MM.1S (cell line): ENCODE data around the gene ZMYND15.

Source experiments
- DNase-seq: peaks from one replicate; pipeline ENCODE4 v3.0.0-alpha.2; 2015
- H2AFZ ChIP-seq: fragments of 300-600 bp; sonication (generic); 2 replicates; pipeline ENCODE4 v1.6.0; 2016; ENCODE audit warnings: antibody characterized with exemption, low read length
- H3F3A ChIP-seq: fragments of 300-600 bp; sonication (generic); 2 replicates; pipeline ENCODE4 v1.6.1; 2016; ENCODE audit warnings: mild to moderate bottlenecking, antibody characterized with exemption, low read length, moderate library complexity, mixed read lengths; ENCODE audit not compliant: insufficient read depth
- H3K27ac ChIP-seq: fragments of 300-600 bp; sonication (generic); 2 replicates; pipeline ENCODE4 v1.5.1; 2016; ENCODE audit warnings: mild to moderate bottlenecking, low read length
- H3K27me3 ChIP-seq: fragments of 300-600 bp; sonication (generic); replicated peaks from 2 replicates; pipeline ENCODE4 v1.6.0; 2016; ENCODE audit warnings: low read length; ENCODE audit not compliant: insufficient read depth
- H3K36me3 ChIP-seq: fragments of 300-600 bp; sonication (generic); replicated peaks from 2 replicates; pipeline ENCODE4 v1.6.1; 2016; ENCODE audit warnings: mild to moderate bottlenecking, low read length, mixed read lengths; ENCODE audit not compliant: insufficient read depth
- H3K4me1 ChIP-seq: fragments of 300-600 bp; sonication (generic); 2 replicates; pipeline ENCODE4 v1.6.1; 2016; ENCODE audit warnings: low read length, mixed read lengths
- H3K4me2 ChIP-seq: fragments of 300-600 bp; sonication (generic); 2 replicates; pipeline ENCODE4 v1.6.0; 2016; ENCODE audit warnings: low read depth, low read length
- H3K4me3 ChIP-seq: fragments of 300-600 bp; sonication (generic); 2 replicates; pipeline ENCODE4 v1.5.1; 2016; ENCODE audit warnings: low read length, mixed read lengths
- H3K79me2 ChIP-seq: fragments of 300-600 bp; sonication (generic); 2 replicates; pipeline ENCODE4 v1.6.1; 2016; ENCODE audit warnings: mixed run types, low read length, mixed read lengths
- H3K9ac ChIP-seq: fragments of 300-600 bp; sonication (generic); 2 replicates; pipeline ENCODE4 v1.6.1; 2016; ENCODE audit warnings: low read length, mixed read lengths
- H3K9me2 ChIP-seq: fragments of 300-600 bp; sonication (generic); replicated peaks from 2 replicates; pipeline ENCODE4 v1.6.1; 2016; ENCODE audit warnings: mild to moderate bottlenecking, low read length, mixed read lengths; ENCODE audit not compliant: insufficient read depth
- H3K9me3 ChIP-seq: fragments of 300-600 bp; sonication (generic); replicated peaks from 2 replicates; pipeline ENCODE4 v1.6.1; 2016; ENCODE audit warnings: mild to moderate bottlenecking, low read length, mixed read lengths; ENCODE audit not compliant: insufficient read depth
- H4K20me1 ChIP-seq: fragments of 300-600 bp; sonication (generic); 2 replicates; pipeline ENCODE4 v1.6.1; 2016; ENCODE audit warnings: mild to moderate bottlenecking, low read length, moderate library complexity, mixed read lengths; ENCODE audit not compliant: insufficient read depth
- EZH2 ChIP-seq: fragments of 300-600 bp; sonication (generic); optimal IDR thresholded peaks from 2 replicates; pipeline ENCODE3; 2017; ENCODE audit warnings: low read depth, mild to moderate bottlenecking, antibody characterized with exemption, low read length, mixed read lengths
- EZH2phosphoT487 ChIP-seq: fragments of 300-600 bp; sonication (generic); IDR thresholded peaks from 2 replicates; pipeline ENCODE4 v1.6.1; 2018; ENCODE audit warnings: antibody characterized with exemption, low read length
- TF ChIP-seq, protein P1 (sequence below): fragments of 300-600 bp; sonication (generic); IDR thresholded peaks from 2 replicates; pipeline ENCODE4 v1.5.1; 2016; ENCODE audit warnings: antibody characterized with exemption, low read length, mixed read lengths

ZMYND15 gene

GRCh38 chr17:4785311-4786105 lies 45.9 kb downstream of the ZMYND15 start:
- no peaks in the 10 kb centered on the region for H3F3A ChIP-seq
- no peak overlapping the region for H3K9ac ChIP-seq
- no peaks in the 10 kb centered on the region for H4K20me1 ChIP-seq
- no peak for TF ChIP-seq EZH2
- TF ChIP-seq, protein P1, sequence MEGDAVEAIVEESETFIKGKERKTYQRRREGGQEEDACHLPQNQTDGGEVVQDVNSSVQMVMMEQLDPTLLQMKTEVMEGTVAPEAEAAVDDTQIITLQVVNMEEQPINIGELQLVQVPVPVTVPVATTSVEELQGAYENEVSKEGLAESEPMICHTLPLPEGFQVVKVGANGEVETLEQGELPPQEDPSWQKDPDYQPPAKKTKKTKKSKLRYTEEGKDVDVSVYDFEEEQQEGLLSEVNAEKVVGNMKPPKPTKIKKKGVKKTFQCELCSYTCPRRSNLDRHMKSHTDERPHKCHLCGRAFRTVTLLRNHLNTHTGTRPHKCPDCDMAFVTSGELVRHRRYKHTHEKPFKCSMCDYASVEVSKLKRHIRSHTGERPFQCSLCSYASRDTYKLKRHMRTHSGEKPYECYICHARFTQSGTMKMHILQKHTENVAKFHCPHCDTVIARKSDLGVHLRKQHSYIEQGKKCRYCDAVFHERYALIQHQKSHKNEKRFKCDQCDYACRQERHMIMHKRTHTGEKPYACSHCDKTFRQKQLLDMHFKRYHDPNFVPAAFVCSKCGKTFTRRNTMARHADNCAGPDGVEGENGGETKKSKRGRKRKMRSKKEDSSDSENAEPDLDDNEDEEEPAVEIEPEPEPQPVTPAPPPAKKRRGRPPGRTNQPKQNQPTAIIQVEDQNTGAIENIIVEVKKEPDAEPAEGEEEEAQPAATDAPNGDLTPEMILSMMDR, result no peak
- TF ChIP-seq EZH2phosphoT487, result no peak
- H3K4me3 ChIP-seq, result no peak overlapping the region
- no peaks in the 10 kb centered on the region for H3K36me3 ChIP-seq
- no peak overlapping the region for H3K27ac ChIP-seq
- no peaks in the 10 kb centered on the region for H3K9me3 ChIP-seq
- DNase-seq, result no peak
- H3K27me3 ChIP-seq, result peaks cover 55% of the 10 kb centered on the region
- no peaks in the 10 kb centered on the region for H3K9me2 ChIP-seq
- peaks cover under 1% of the 10 kb centered on the region for H3K4me1 ChIP-seq
- H2AFZ ChIP-seq, result no peak overlapping the region
- H3K79me2 ChIP-seq, result no peaks in the 10 kb centered on the region
- no peak overlapping the region for H3K4me2 ChIP-seq

GRCh38 chr17:4786106-4786511 lies 46.5 kb downstream of the ZMYND15 start, which contains the start of gene VMO1:
TSS of gene VMO1 (minus strand) at chr17:4786364. CDS start at chr17:4786352, 12 bp downstream.
- peaks cover 55% of the 10 kb centered on the region for H3K27me3 ChIP-seq
- H3F3A ChIP-seq, result no peaks in the 10 kb centered on the region
- no peak within 1 kb of the TSS for H3K4me2 ChIP-seq
- DNase-seq, result no peak
- H4K20me1 ChIP-seq, result no peaks in the 10 kb centered on the region
- no peak within 1 kb of the TSS for H3K27ac ChIP-seq
- no peak within 1 kb of the TSS for H2AFZ ChIP-seq
- H3K9ac ChIP-seq, result no peak within 1 kb of the TSS
- H3K36me3 ChIP-seq, result no peaks in the 10 kb centered on the region
- TF ChIP-seq EZH2 (no peak), EZH2phosphoT487 (no peak)
- TF ChIP-seq, protein P1, result no peak
- no peaks in the 10 kb centered on the region for H3K9me3 ChIP-seq
- no peaks in the 10 kb centered on the region for H3K9me2 ChIP-seq
- no peaks in the 10 kb centered on the region for H3K79me2 ChIP-seq
- peaks cover 3% of the 10 kb centered on the region for H3K4me1 ChIP-seq
- no peak within 1 kb of the TSS for H3K4me3 ChIP-seq

DNA sequence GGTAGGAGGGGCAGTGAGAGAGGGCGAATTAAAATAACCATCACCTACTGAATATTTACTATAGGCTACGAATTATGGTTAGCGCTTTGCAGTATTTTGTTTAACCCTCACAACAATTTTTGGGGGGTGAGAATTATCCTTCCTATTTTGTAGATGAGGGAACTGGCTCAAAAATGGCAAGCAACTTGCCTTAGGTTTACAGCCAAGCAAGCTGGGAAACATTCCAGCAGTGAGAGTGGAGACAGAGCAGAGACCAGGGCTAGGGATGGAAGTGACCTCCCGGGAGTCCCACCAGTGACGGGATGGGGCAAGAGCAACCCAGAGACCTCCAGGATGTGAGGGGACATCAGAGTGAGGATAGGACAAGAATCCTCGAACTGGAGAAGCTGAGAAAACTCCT lies 46.9 kb downstream of the ZMYND15 start:
- Histone ChIP-seq H2AFZ (no peak overlapping the region), H3F3A (no peaks in the 10 kb centered on the region), H3K9me3 (no peaks in the 10 kb centered on the region), H3K9me2 (no peaks in the 10 kb centered on the region), H3K4me3 (no peak overlapping the region), H3K27me3 (peaks cover 55% of the 10 kb centered on the region), H3K4me1 (peaks cover 3% of the 10 kb centered on the region), H3K79me2 (no peaks in the 10 kb centered on the region), H4K20me1 (no peaks in the 10 kb centered on the region), H3K4me2 (no peak overlapping the region), H3K36me3 (no peaks in the 10 kb centered on the region), H3K27ac (no peak overlapping the region), H3K9ac (no peak overlapping the region)
- TF ChIP-seq EZH2phosphoT487, result no peak
- no peak for TF ChIP-seq EZH2
- TF ChIP-seq, protein P1, result no peak
- DNase-seq, result no peak
